Activated T-helper 1 cell treated with anti-CD3 and anti-CD28 coated beads, Interleukin-12 subunit alpha, Interleukin-12 subunit beta, Interleukin-2, Interleukin-4 antibody, amounts not matched to agents 30 ng/mL and 10 ng/mL and 1 ng/mL, durations not matched to agents 14 hours and 24 hours and 36 hours (primary cell): ENCODE data around the gene HEXIM2. TPM values are rescaled to one million over a fixed set of nuclear protein-coding genes. Genes with fewer than 3 reads are reported as not detected.

Experiments used
- DNase-seq: peaks from one replicate; pipeline ENCODE4 v3.0.0; 2021; ENCODE audit warnings: low spot score
- H3K27ac Mint-ChIP-seq: one replicate; pipeline ENCODE4 v1.8.0; 2021; ENCODE audit warnings: mild to moderate bottlenecking, mixed read lengths
- H3K27me3 Mint-ChIP-seq: one replicate; pipeline ENCODE4 v1.8.0; 2022; ENCODE audit warnings: mild to moderate bottlenecking, moderate library complexity, mixed read lengths; ENCODE audit not compliant: insufficient read depth
- H3K36me3 Mint-ChIP-seq: one replicate; pipeline ENCODE4 v1.8.0; 2021; ENCODE audit warnings: low read depth, mixed read lengths
- H3K4me1 Mint-ChIP-seq: one replicate; pipeline ENCODE4 v1.8.0; 2021; ENCODE audit warnings: low read depth, mixed read lengths
- H3K4me3 Mint-ChIP-seq: one replicate; pipeline ENCODE4 v1.8.0; 2021; ENCODE audit warnings: mild to moderate bottlenecking, moderate library complexity, mixed read lengths
- H3K9me3 Mint-ChIP-seq: one replicate; pipeline ENCODE4 v1.8.0; 2021; ENCODE audit warnings: mixed read lengths
- intact Hi-C: fragments of 100-400 bp; cut with micrococcal nuclease; formaldehyde crosslinking; loops from one replicate; pipeline ENCODE4 v1.15.1; 2024
- total RNA-seq: library from RNA; stranded (reverse); gene quantifications from 2 replicates; pipeline ENCODE4 v1.2.3, GENCODE V29; 2022

The HEXIM2 gene
- total RNA-seq, 1 donor from 2014 or later: 6.7 TPM

DNA sequence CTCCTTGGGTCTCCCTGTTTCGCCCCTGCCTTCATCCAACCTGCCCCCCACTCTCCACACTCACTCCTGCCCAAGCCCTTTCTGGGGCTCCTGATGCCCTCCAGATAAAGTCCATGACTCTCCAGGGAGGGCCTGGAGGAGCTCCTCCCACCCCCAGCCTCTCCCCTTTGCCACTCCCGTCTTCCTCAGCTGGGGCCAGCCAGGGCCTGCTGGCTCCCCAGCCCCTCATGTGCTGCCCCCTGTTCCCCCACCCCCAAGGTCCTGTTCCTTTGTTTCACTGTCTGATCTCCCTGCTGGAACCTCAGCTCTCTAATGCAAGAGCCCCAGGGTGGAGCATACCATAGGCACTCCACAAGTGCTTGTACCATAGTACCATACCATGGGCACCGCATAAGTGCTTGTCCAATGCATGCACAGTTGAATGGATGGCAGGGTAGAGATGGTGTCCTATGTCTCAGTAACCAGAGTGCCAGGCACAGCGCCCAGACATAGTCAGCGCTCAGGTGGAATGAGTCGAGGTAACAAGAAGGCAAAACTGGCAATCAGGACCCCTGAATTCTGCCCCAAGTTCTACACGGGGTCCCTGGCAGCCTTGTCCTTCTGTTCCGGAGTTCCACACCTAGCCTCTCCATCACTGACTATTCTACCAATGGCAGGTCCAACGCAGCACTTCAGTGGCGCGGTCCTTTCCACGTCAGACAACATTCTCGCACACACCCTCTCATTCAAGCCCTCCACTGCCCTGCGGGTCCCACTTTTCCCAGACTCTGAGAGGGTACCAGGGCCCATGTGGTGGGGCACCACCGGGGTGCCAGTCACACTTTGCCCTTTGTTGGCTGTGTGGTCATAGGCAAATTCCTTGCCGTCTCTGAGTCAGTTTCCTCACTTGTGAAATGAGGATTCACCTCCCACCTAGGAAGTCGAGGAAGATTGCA is 30.7 kb upstream of the HEXIM2 start:
- intact Hi-C loops: no loop called here
- Mint-ChIP-seq H3K36me3 (no peaks in the 10 kb centered on the region), H3K4me3 (peak overlapping the region; percentile 72), H3K27ac (no peak overlapping the region), H3K9me3 (no peaks in the 10 kb centered on the region), H3K27me3 (peaks cover 6% of the 10 kb centered on the region), H3K4me1 (peaks cover 8% of the 10 kb centered on the region)
- no peak for DNase-seq

DNA sequence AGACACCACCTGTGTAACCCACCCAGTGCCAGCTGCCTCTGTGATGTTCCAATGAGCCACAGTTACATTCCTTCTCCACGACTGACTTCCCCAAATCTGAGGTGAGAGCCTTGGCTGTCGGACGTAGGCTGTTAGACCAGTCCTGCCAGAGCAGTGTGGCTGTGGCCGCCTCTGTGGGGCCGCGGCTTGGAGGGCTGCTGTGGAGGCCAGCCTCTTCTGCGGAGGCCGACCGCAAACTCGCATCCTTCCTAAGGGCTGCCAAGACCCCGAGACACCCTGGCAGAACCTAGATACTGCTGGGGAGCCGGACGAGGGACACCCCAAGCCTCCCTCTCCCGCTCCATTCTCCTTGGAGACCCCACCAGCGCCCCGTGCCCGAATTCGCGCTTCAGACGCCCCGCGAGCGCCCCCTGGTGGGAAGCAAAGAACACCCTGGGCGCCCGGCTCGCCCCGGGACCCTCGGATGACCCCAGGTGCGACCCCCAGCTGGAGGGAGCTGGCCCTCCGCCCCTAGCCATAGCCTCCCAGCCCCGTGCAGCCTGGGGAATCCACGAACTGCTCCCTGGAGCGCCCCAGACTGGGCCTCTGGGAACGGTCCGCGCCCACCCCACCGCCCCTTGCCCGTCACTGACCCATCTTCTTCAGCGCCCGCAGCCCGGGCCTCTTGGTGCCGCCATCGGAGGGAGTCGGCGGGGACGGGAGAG is 29.9 kb upstream of the HEXIM2 start:
- no peaks in the 10 kb centered on the region for H3K9me3 Mint-ChIP-seq
- DNase-seq: peak; percentile 34
- no peak overlapping the region for H3K27ac Mint-ChIP-seq
- peaks cover 6% of the 10 kb centered on the region for H3K27me3 Mint-ChIP-seq
- H3K36me3 Mint-ChIP-seq: no peaks in the 10 kb centered on the region
- H3K4me1 Mint-ChIP-seq: peaks cover 15% of the 10 kb centered on the region
- intact Hi-C loops: loop anchor here (2.0 kb wide), 1 partner anchor 35 kb away; no protein-coding TSS in a partner anchor
- peak overlapping the region; percentile 72 for H3K4me3 Mint-ChIP-seq

- peaks cover 6% of the 10 kb centered on the region for H3K27me3 Mint-ChIP-seq
- H3K9me3 Mint-ChIP-seq: no peaks in the 10 kb centered on the region
- H3K36me3 Mint-ChIP-seq: no peaks in the 10 kb centered on the region
- H3K27ac Mint-ChIP-seq: peak within 1 kb of the TSS; percentile 81
- intact Hi-C loops: loop anchor here (2.0 kb wide), 1 partner anchor 35 kb away; no protein-coding TSS in a partner anchor
- no peak for DNase-seq
- H3K4me3 Mint-ChIP-seq: peak within 1 kb of the TSS; percentile 91
- peaks cover 15% of the 10 kb centered on the region for H3K4me1 Mint-ChIP-seq
These were observed 29.4 kb upstream of the HEXIM2 start, which contains the start of gene PLCD3 for GRCh38 chr17:45132320-45132571. Gene PLCD3, minus strand, starts transcription at chr17:45132515. Its CDS starts 105 bp downstream, at chr17:45132410.

GRCh38 chr17:45132572-45133463 is 28.9 kb upstream of the HEXIM2 start:
- intact Hi-C loops: loop anchor here (2.0 kb wide), 1 partner anchor 36 kb away; no protein-coding TSS in a partner anchor
- H3K36me3 Mint-ChIP-seq: no peaks in the 10 kb centered on the region

DNA sequence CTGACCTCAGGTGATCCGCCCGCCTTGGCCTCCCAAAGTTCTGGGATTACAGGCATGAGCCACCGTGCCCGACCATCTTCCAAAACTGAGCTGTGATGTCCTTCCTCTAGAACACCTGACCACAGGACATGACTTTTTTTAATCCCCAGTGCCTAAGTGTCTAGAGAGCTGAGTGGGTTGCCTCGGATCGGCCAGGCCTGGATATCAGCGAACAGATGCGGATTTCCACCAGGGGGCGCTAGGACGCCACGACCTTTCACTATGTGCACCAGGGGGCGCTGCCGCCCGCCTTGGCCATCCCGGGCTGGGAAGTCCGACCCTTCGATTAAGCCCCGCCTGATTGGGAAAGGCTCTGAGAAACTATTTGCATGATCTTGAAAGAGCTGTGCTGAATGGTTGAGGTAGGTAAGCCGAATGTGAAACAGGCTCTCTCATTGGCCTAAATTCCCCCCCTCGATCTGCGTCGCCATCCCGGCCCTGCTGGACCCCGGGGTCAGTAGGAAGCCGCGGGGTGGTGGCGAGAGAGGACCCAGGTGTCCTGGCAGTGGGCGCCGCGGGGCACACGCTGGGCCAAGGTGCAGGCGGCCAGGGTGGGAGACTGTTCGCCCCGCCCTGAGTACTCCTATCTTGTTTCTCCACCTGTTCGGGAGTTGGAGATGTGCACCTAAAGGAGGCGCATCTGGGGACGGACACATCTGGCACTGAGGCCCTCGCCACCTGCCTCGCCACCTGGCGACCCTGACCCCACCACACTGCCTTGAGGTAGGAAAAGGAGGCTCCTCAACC is 26.3 kb upstream of the HEXIM2 start, which contains the start of gene ACBD4:
Gene ACBD4 (plus strand): TSS at position 496 of the 786 bp plus-strand sequence. CDS start 458 bp downstream, outside the sequence.
- Mint-ChIP-seq H3K27me3 (peaks cover 6% of the 10 kb centered on the region), H3K4me3 (peak within 1 kb of the TSS; percentile 87), H3K4me1 (peaks cover 15% of the 10 kb centered on the region), H3K9me3 (no peaks in the 10 kb centered on the region), H3K27ac (peak within 1 kb of the TSS; percentile 68), H3K36me3 (peaks cover 2% of the 10 kb centered on the region)
- peak; percentile 96 for DNase-seq
- intact Hi-C loops: loop anchor here (1.0 to 5.0 kb wide), 10 partner anchors 12 to 360 kb away; partner anchors contain the start of genes HEXIM2 and NMT1

More at GRCh38 chr17:45132572-45133463, 28.9 kb upstream of the HEXIM2 start:
- H3K4me3 Mint-ChIP-seq: peak overlapping the region; percentile 91
- no peaks in the 10 kb centered on the region for H3K9me3 Mint-ChIP-seq
- peak overlapping the region; percentile 81 for H3K27ac Mint-ChIP-seq
- peak; percentile 50 for DNase-seq
- H3K27me3 Mint-ChIP-seq: peaks cover 6% of the 10 kb centered on the region
- peaks cover 15% of the 10 kb centered on the region for H3K4me1 Mint-ChIP-seq

- Mint-ChIP-seq H3K27me3 (peaks cover 2% of the 10 kb centered on the region), H3K27ac (peak overlapping the region; percentile 68), H3K36me3 (peaks cover 4% of the 10 kb centered on the region), H3K4me1 (peaks cover 15% of the 10 kb centered on the region), H3K4me3 (peak overlapping the region; percentile 87), H3K9me3 (no peaks in the 10 kb centered on the region)
- intact Hi-C loops: loop anchor here (1.0 to 5.0 kb wide), 10 partner anchors 11 to 361 kb away; partner anchors contain the start of genes HEXIM2 and NMT1
- DNase-seq: no peak
These were observed 25.5 kb upstream of the HEXIM2 start for GRCh38 chr17:45135978-45136791.

DNA sequence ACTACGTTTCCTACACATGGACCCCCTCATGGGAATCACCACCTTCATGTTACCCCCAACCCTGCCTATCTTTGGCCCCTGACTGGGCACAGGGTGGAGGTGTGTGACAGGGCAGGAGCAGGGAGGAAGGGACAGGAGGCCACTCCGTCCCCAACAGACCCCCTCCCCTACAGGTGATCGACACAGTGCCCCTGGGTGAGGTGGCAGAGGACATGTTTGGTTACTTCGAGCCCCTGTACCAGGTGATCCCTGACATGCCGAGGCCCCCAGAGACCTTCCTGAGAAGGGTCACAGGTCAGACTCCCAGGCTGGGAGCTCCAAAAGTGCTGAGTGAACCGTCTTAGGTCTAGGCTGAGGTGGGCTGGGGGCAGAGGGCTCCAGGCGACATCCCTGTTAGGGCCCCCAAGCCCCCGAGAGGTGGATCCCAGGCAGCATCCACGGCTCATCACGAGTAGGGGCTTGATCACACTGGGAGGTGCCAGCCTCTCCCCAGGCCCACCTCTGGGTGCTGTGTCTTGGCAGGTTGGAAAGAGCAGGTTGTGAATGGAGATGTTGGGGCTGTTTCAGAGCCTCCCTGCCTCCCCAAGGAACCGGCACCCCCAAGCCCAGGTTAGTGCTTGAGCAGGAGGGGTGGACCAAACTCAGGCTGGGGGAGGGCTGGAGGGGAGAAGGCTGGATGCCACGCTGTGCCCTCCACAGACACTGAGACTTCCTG is 24.7 kb upstream of the HEXIM2 start:
- intact Hi-C loops: loop anchor here (5.0 kb wide), 1 partner anchor 250 kb away; no protein-coding TSS in a partner anchor

GRCh38 chr17:45137561-45138305 is 23.9 kb upstream of the HEXIM2 start:
- intact Hi-C loops: loop anchor here (5.0 kb wide), 1 partner anchor 250 kb away; no protein-coding TSS in a partner anchor
- Mint-ChIP-seq H3K36me3 (peaks cover 4% of the 10 kb centered on the region), H3K4me1 (peaks cover 15% of the 10 kb centered on the region), H3K4me3 (peak overlapping the region; percentile 15), H3K27ac (no peak overlapping the region), H3K27me3 (peaks cover 2% of the 10 kb centered on the region), H3K9me3 (no peaks in the 10 kb centered on the region)
- DNase-seq: no peak

More for the DNA sequence above, 24.7 kb upstream of the HEXIM2 start:
- peaks cover 2% of the 10 kb centered on the region for H3K27me3 Mint-ChIP-seq
- peak overlapping the region; percentile 87 for H3K4me3 Mint-ChIP-seq
- H3K4me1 Mint-ChIP-seq: peaks cover 15% of the 10 kb centered on the region
- no peaks in the 10 kb centered on the region for H3K9me3 Mint-ChIP-seq
- no peak for DNase-seq
- peaks cover 4% of the 10 kb centered on the region for H3K36me3 Mint-ChIP-seq
- no peak overlapping the region for H3K27ac Mint-ChIP-seq

DNA sequence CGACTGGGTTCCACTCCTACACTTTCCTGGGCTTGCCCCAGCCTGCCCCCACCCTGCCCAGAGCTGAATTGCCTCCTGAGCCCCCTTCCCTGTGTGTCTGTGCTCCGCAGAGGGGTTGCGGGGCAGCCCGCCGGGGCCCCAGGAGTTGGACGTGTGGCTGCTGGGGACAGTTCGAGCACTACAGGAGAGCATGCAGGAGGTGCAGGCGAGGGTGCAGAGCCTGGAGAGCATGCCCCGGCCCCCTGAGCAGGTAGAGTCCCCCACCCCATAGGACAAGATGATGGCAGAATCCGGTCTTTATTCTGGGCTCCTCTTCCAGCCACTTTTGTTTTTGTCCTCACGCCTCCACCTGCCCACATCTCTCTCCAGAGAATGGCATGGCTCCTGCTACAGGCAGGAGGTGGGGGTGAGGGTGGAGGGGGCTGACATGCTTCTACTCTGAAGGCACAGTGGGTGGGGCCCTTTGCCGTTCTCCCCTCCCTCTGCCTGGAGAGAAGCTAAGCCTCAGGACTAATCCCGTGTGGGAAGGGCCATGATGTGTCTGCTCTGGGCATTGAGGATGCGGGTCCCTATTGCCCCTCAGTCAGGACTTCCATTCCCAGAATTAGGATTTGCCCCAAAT is 22.7 kb upstream of the HEXIM2 start:
- intact Hi-C loops: loop anchor here (5.0 kb wide), 1 partner anchor 248 kb away; no protein-coding TSS in a partner anchor
- Mint-ChIP-seq H3K4me1 (peaks cover 10% of the 10 kb centered on the region), H3K27ac (no peak overlapping the region), H3K27me3 (peaks cover 2% of the 10 kb centered on the region), H3K9me3 (no peaks in the 10 kb centered on the region), H3K4me3 (no peak overlapping the region), H3K36me3 (peaks cover 4% of the 10 kb centered on the region)
- DNase-seq: no peak
